Measurements from ENCODE around the gene PRL.

Gene PRL

DNA sequence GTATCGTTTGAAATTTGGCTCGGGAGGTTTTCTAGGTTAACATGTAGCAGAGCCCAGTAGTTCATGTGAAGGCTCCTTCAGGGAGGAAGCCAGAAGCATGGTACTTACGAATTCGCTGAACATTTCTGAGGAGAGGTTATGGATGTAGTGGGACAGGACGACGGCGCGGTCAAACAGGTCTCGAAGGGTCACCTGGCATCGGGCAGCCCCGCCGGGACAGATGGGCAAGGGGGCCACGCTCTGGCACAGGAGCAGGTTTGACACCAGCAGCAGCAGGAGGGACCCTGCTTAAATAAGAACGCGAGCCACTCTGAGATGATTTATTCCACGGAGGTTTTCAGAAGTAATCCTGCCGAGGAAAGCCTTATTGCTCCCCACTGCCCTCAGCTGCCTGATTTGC is 2.5 kb downstream of the PRL start:
- no peak for DNase-seq (ENCODE audit: low read depth)

DNA sequence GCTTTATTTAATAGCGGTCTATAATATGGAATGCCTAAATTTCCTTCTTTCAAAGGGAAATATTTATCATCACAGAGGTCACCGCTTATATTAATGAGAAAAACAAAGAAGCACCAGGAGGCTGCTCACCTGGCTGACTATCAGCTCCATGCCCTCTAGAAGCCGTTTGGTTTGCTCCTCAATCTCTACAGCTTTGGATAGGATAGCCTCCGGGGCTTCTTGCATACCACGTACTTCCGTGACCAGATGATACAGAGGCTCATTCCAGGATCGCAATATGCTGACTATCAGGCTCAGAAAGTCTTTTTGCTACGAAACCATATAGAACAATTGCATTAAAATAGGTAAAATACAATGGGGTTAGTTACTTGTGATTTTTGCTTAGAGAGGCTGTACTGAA is 6.8 kb downstream of the PRL start:
- DNase-seq (ENCODE audit: low read depth), result no peak

DNA sequence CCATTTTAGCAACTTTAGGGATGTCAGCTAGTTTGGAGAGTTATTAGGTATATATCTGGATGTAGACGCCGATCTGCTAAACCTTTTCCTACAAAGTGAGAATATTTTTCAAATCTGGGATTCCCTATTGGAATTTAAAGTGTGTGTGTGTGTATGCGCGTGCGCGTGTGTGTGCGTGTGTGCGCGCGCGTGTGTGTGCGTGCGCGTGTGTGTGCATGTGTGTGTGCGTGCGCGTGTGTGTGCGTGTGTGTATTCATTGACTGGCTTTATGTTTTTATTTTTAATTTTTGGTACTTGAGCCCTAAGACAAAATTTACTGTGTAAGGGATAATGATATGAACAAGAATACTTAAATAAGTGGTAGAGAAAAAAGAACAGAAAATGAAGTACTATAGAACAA is 8.1 kb downstream of the PRL start:
- no peak for DNase-seq (ENCODE audit: low read depth)

DNA sequence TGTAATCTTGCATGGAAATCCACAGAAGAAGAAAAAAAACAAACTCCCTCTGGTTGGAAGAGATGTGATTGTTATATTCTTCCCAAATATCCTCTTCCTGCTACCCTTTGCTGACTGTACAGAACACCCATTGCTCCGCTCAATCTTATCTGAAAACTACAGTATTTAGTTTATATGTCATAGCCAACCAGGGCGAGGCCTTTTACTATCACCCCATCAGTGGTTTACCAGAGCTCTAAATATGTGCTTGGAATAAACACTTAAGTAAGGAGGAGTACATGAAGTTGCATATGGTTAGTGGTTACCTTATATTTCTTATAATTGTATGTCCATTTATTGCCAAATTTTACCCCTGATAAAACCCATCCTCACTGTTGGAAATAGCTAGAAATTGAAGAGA is 12.2 kb downstream of the PRL start:
- DNase-seq (ENCODE audit: low read depth), result no peak

DNA sequence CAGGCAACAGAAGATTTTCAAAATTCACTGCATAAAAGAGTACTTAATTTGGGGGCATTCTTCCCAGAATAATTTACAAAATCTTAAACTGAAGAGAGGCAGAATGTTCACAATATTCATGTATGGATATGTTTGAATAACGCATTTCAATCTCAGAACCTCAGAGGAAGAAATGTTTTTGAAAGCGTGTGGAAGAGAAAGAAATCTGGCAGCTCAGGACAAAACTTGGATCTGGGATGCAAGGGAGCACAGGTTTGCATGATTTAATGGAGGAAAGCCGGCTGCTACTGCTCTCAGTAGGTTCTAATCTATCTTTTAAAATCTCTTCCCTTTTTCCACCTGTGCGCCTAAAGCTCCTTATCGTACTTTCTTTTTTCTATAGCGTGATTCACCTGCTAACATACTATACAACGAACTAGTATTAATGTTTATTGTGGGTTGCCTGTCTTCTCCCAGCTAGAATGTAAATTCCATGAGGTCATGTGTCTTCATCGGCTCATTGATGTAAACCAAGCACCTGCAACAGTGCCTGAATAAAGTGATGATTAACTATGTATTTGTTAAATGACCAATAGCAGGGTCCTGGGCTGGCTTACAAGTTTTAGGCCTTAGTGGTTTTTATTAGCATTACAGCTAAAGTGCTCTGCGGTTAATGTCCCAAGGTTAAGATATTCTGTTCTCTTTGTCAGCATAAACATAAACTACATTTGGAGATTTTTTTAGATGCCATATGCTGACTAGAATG is 15.3 kb downstream of the PRL start:
- no peak for DNase-seq (ENCODE audit: low read depth)

DNA sequence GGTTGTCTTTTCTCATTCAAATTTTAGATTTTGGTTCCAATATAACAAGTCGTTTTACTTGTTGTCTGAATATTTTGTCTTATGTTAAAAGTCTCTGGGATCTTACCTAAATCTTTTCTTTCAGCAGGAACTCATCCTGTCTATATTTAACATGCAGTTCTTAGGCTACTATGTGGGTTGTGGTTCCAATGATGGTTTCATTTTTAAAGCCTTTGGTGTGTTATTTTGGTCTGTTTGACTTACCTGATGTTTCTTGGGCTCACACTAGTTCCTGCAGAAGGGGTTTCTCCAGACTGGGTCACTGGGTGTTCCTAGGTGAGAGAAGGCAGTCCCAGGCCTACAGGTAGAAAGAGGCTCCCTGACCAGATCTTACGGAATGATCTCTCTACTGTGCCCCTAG is 17.4 kb downstream of the PRL start:
- DNase-seq (ENCODE audit: low read depth), result no peak

DNA sequence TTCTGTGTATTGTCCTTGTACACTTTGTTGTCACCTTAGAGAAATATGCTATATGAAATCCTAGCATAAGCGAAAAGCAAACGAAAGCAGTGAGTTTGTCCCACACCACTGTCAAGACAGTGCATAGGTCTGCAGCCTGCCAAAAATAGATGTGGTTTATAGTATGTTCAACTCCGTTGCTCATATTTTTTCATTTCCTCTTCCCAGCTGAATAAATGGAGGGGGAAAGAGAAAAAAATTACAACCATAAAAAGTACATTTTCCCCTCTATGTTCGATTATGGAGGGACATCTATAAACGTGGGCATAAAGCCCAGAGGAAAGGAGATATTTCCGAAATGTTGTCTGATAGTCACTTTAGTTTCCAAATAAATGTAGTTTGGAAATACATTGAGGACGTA is 25.8 kb downstream of the PRL start:
- DNase-seq (ENCODE audit: low read depth), result no peak

DNA sequence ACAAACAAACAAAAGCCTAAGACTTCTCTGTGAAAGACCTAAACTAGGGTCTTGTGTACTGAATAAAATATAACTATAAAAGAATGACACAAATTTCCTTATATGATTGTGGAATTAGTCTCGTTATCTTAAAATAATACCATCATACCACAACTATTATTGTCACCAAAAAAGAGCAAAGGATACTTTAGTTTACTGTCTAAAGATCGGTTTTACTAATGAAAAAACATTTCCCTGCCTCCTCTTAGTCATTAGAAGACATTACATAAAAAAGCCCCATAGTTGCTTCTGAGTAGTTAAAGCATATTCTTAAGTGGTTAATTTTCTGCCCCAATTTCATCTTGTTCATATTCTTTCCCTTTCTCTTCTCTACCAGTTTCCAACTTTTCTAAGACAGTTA is 33.1 kb downstream of the PRL start:
- DNase-seq (ENCODE audit: low read depth), result no peak

DNA sequence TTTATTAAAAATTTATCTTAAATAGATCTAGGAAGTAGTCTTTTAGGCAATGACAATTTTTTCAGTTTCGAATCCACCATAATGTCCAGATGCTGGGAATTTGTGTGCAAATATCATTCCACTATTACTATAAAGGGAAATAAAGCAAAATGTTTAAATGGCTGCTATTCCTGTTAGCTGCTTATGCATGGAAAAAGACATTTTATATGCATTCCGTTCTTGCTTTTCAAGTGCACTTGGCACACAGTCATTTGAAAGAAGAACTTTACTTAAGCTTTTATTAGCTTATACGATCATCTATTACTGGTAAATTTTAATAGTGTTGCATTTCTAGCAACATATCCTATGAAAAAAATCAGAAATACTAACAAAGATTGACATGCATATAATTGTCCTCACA is 42.0 kb downstream of the PRL start:
- DNase-seq (ENCODE audit: low read depth), result no peak

DNA sequence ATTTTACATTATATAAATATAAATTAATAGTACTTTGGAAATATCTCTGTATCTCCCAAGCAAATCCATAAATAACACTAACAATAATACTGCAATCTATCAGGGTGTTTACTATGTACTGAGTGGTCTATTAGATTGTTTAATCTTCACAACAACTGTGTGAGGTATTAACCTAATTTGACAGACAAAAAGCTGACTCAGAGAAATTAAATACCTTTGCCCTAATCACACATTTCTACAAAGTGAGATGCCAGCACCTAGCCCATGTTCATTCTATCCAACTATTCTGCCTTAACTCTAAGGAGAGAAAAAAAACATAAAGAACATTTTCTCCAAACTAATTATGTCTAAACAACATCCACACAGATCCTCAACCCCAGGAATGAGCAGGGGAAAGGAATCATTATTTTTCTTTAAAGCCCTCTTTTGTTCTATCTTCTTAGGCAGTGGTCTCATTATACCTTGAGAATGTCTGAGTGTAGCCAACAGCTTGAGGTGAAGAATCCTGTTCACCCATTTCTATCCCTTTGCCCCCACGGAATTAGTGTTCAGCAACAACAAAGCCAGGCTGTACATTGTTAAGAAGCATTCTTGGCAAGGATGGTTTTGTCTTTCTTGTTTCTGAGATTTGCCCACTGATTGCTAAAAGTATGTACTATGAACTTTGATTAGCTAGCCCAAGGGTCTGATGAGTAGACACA is 42.7 kb downstream of the PRL start:
- no peak for DNase-seq (ENCODE audit: low read depth)

DNA sequence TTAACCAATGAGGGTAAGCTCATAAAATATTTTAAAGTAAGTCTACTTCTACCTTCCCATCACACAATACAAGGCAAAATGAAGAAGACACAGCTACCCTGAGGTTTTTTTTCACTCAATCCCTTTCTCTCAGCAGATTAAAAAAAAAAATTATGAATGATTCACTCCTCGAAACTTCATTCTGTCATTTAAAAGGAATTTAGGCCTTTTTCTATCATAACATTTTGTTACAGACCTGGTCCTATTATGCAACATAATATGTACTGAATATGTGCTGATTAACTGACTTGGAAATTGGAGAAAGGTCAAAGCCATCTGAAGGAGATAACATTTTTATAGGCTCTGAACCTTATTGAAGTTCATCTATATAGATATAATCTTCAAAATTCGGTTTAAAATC is 45.5 kb downstream of the PRL start:
- DNase-seq (ENCODE audit: low read depth), result no peak

DNA sequence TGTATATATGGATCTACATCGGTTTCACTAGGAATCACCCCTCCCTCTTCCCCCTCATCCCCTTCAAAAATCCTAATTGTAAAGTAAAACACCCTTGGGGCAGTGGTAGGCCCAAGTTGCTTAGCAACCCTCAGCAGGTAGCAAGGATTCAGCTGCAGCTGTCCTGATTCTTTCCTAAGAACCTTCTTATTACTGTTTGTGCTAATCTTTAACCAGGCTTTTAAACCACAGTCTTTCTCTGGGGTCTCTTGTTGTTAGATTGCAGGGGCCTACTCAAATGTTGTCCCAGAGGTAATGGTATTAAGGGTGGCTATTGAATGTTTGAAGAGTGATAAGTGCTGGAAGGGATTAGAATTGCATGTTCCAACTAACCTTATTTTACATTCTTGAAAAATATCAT is 46.4 kb downstream of the PRL start:
- no peak for DNase-seq (ENCODE audit: low read depth)

DNA sequence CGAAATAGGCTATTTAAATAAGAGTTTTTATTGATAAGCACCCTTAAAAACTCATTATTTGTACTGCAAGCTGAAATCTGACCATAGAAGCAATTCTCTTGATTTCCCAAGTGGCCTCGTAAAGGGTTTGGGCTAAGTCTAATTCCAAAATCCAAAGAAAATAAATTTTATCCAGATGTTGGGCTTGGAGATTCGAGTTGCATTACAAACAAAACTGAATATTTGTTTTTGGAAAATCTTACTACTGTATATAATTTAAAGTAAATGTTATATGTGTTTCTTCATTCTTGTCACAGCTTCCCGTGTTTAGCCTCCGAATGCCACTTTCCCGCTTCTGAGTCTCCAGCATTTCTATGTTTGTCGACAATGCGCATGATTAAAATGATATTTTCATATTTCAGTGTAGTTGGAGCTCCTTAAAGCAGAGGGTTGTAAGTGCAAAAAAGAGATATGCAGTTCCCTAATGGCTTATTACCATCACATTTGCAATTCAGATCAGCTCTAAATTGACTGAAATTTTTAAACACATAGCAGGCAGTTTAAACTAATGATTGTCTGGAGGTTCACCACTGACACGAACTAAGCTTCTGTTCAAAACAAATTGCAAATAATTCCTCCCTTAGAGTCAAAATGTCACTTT is 47.0 kb downstream of the PRL start:
- DNase-seq (ENCODE audit: low read depth), result no peak

DNA sequence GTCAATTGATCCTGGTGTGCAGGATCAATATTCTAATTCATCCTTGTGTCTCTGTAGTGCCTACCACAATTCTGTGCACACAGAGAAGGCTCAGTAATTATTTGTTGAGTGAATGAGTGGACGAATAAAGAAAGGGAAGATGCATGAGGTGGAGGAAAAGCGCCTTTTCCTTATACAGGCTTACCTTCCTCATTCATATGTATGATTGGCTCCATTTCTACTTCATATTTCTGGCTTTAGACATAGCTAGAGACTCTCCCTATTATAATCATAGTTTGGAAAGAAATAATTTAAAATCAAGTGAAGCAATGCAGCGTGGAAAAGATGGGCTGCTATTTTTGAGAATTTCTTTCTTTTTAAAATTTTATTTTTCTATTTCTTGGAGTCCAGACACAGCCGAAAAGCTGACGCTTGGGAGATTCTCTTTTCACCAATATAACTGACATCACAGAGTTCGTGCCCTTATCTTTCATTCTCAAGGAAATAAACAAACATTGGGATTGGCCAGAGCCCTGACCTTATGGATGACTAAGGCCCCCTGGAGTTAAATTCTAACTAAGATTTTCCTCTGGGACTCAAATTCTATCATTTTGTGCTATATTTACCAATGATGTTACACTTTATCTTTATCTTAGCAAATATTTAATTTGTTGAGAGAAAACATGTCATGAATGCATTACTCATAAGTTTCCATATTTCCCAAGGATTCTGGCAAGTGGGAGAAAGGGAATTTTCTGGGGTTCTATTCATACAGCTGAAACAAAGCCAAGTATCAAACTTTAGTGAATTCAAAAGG is 48.1 kb downstream of the PRL start:
- no peak for DNase-seq (ENCODE audit: low read depth)

DNA sequence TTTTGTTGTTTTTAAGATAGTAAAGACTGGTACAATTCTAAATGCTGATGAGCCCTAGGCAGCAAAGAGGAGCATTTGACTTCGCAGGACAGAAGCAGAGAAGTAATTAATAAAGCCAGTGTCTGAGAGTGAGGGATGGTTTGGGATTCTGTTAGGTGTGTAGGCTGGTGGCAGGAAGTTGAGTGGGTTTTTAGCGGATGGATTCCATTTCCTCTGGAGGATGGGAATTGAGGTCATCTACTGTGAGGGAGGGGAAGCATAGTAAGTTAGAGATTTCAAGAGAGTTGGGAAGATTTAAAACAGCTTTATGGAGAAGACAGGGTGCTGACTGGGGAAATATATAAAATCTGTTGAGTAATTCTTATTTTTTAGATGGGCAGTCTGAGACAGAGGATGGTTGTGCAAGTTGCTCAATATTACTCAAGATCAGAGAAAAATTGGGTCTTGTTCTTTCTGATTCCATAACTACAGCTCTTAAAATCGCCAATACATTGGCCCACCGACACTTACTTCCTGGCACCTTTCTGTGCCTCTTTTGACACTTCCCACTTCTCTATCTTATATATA is 48.8 kb downstream of the PRL start:
- DNase-seq (ENCODE audit: low read depth), result no peak

DNA sequence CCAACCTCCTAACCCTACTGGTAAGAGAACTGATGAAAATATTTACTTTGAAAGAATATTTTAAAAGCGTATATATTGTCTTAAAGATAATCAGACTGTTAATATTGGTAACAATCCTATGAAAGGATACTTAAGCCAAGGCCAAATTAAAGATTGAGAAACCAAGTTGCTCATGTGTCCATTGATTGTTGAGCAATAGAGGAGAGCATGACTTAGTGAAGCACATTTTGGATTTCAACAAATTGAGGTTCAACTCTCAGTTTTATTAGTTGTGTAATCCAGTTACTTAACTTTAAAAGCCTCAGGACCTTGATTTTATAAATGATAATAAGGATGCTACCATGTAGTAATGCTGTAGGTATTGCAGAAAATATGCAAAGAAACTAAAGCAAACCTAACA is 56.8 kb downstream of the PRL start:
- no peak for DNase-seq (ENCODE audit: low read depth)

DNA sequence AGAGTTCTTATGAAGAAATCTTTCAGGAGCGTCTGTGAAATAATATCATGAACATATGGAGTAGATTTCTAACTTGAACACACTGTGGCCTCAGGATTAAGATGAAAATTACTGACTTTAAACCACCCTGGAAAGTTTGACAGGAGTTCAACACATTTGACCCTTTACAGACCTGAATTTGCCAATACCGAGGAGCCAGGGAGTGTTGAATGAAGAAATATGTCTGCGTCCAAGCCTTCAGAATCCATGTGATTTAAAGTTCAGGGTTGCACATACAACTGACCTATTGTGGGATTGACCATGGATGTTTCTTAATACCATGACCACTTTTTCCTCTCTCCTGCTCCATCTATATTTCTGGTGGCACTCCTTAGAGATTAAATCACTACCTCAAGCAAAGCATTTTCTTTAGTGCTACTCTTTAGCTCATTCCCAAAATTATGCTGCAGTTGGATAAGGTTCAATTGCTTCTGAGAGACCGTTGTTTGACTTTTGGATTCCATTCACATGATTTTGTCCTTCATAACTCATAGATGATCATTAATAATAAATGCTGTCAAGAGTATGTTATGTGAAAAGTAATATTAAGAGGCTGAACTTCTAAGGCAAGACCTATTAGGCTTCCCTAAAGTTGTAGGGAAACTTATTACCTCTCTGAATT is 57.4 kb downstream of the PRL start:
- DNase-seq (ENCODE audit: low read depth), result no peak

DNA sequence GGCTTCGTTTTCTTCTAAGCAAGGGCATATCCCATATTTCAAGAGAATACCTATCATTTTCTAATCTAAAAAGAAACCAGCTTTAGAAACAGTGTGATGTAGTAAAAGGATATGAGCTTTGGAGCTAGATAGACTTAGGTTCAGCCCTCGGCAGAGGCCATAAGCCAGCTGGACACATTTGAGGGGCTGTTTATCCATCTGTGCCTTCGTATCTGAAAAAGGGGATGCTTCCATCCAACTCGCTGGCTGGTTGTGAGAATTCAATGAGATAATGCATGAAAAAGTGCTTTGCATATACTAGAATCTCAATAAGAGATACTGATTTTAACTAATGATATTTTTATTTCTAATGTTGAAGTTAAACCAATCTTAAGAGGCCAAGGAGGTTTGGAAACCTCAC is 58.0 kb downstream of the PRL start:
- no peak for DNase-seq (ENCODE audit: low read depth)

DNA sequence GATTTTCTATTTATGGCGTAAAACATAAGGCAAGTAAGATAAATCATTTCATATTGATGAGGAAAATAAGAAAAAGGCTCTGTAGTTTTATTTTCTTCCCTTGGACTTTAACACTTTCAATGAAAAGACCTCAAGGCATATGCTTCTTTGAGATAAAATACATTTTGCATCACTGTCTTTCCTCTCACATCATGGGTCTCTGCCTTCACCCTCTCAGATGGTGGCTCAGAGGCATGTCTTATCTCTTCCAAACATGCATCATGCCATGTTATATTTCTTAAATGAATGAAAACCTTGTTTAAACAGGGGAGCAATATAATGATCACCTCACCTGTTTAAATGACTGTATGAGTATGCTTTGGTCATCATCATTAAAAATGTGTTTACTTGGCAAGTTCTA is 59.3 kb downstream of the PRL start:
- DNase-seq (ENCODE audit: low read depth), result no peak

All from stimulated activated CD8-positive, alpha-beta memory T cell treated with anti-CD3 and anti-CD28 coated beads, Interleukin-12 subunit alpha, Interleukin-12 subunit beta, amount 100 ng/mL, for 4 hours (primary cell).